ENCODE measurements around the gene LEFTY1. TPM values are rescaled to one million over a fixed set of nuclear protein-coding genes. Genes with fewer than 3 reads are reported as not detected.

The LEFTY1 gene
- total and polyA plus RNA-seq, 2 of the 13 experiments (the other 11 are each of a cell fraction or from before 2014, with no cell fraction given) = 0.29 to 0.79 TPM

- TF ChIP-seq ZBTB40 (IDR thresholded peaks at IDR 0.05) = no peak
- TF ChIP-seq ZBTB40 (CRISPR knock-in tag; IDR thresholded peaks at IDR 0.05) = 0 out of 2 replicates have a peak, but pooled peaks have one; percentile 25
- 0 out of 2 replicates have a peak, but pooled peaks have one; percentile 40 for TF ChIP-seq ZNF317 (CRISPR knock-in tag; IDR thresholded peaks at IDR 0.05)
- 0 out of 2 replicates have a peak, but pooled peaks have one; percentile 83 for TF ChIP-seq ZBTB46 (CRISPR knock-in tag; IDR thresholded peaks at IDR 0.05; ENCODE audit: borderline replicate concordance)
- peak; percentile 13; the same call in 1 of the 2 replicates for TF ChIP-seq MED1 (CRISPR knock-in tag; IDR thresholded peaks at IDR 0.05)
- 0 out of 2 replicates have a peak, but pooled peaks have one; percentile 31 for TF ChIP-seq ZNF766 (CRISPR knock-in tag; IDR thresholded peaks at IDR 0.05; ENCODE audit: borderline replicate concordance)
- TF ChIP-seq AKNA (CRISPR knock-in tag; IDR thresholded peaks at IDR 0.05; ENCODE audit: borderline replicate concordance) = peak; percentile 38; the same call in 1 of the 2 replicates
Measured at GRCh38 chr1:225911191-225912130, 22.5 kb upstream of the LEFTY1 start (continued).
